CD4-positive, alpha-beta T cell treated with Interleukin-4 for 4 hours (primary cell): ENCODE results near the gene PLCXD3.

Experiments used
- DNase-seq: peaks from one replicate; pipeline ENCODE4 v3.0.0-alpha.2; 2020

PLCXD3 gene

DNA sequence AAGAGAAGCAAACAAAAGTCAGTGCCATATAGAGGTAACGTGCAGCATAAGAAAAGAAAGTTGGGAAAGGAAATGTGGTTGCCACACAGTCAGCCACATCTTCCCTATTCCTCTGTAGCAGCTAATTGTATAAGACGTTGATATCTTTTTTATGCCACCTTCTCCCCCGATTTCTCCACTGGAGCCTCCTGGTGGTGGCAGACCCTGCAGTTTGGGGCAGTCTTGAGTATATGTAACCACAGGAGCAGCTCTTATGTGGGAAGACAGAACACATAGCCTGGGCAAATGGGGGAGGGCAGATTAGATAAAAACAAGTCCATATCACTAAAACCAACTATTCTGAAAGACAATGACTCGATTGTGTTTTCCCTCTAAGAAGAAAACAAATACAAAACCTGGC, 99.7 kb downstream of the PLCXD3 start:
- DNase-seq: no peak

DNA sequence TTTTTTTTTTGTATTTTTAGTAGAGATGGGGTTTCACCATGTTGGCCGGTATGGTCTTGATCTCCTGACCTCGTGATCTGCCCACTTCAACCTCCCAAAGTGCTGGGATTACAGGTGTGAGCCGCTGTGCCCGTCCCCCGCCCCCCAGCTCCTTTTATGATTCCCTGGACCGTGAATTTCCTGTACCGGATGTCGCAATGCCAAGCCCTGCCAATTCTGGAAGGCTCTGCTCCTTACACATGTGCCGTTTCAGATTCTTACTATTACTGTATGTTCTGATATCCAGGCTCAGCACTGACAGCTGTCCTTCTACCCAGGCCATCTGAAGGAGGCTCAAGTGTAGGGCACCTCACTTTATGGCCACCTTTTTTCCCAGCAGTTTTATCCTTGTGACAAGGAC, 100.1 kb downstream of the PLCXD3 start:
- DNase-seq: no peak

DNA sequence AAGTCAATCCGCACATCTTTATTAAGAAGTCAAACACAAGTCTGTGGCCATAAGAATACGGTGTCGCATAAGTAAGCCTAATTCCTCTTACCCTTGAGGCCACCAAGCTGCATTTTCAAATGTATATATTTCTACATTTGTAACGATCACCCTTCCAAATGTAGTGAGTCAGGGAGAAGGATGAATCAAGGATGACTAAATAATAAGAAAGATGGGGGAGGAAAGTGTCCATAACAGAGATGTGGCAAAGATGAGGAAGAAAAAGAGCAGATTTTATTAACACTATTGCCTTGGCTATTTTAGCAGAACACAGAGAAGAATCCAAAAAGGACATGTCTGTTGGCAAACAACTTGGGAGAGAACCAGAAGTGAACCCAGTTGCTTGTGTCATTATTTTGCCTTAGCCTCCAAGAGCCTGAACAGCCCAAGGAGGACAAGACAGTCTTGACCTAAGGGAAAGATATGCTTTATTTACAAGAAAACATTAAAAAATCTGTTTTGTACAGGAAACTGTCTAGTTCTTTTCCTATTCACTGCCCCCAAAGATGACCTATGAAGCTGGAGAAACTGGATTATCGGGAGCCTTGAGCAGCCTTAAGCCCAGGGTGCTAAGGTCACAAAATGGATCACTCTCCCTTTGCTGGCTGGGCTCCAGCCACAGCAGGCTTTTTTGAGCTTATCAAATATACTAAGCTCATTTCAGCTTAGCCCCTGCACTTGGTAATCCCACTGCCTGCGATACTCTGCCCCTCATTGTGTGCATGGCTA, 101.5 kb downstream of the PLCXD3 start:
- no peak for DNase-seq

DNA sequence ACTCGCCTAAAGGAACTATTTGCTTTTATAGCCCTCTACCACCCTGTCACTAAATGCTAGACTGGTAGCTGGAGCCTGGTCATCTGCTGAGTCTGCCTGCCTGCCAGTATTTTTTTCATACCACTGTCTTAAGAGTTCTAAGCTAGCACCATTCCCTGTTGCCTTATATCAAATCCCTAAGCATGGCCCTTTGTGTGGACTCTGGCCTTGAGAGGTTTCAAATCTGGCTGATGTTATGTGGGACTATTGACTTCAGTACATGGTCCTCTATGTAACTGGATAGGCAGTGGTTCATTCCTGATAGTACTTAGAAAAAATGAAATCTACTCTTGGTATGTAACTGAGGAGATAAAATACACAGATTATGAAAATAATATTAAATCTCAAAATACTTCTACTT, 103.5 kb downstream of the PLCXD3 start:
- no peak for DNase-seq

DNA sequence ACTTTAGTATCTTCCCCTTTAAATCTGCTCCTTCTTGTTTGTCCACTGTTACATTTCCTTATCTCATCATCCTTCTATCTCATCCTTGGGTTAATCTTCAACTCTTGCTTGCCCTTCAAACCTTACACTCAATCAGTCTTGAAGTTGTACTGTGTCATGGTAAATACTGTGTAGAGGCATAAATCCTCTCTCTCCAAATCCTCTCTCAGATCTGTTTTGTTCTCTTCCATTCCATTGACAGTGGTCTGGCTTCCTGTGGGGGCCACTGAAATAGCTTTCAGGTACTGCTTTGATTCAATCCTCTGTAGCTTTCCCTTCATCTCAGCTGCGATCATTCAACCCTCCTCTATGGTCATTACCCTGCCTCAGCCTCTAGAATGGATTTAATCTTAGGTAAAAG, 104.0 kb downstream of the PLCXD3 start:
- no peak for DNase-seq

DNA sequence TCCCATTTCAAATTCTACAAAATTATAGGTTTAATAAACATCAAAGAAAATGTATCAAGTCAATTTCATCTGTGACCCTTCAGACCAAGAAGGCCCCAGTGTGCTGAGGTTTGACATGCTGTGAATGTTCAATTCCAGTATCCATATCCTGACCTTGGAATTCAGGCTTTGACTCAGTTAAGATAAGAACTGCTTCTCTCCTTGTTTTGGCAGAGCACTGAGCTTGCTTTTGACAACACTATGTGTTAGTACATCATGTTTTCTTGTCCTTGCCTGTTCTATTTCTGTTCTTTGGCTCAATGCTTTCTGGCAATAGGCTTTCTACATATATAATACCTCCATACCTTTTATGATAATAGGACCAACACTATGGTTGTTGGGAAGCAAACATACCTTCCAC, 105.6 kb downstream of the PLCXD3 start:
- DNase-seq: no peak

DNA sequence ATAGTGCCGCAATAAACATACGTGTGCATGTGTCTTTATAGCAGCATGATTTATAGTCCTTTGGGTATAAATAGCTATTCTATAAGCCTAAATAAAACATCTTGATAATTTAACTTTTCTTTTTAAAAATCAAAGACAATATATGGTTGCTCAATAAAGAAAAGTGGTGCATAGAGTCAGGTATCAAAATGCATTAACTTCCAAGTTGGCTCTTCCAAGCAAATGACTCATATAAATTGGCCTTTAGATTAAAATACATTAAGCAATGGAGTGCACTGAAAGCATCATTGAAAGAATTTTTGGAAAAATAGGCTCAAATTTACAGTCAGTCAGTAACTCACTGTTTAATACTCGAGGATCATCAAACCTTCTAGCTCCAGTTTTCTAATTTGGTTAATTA, 106.6 kb downstream of the PLCXD3 start:
- no peak for DNase-seq

DNA sequence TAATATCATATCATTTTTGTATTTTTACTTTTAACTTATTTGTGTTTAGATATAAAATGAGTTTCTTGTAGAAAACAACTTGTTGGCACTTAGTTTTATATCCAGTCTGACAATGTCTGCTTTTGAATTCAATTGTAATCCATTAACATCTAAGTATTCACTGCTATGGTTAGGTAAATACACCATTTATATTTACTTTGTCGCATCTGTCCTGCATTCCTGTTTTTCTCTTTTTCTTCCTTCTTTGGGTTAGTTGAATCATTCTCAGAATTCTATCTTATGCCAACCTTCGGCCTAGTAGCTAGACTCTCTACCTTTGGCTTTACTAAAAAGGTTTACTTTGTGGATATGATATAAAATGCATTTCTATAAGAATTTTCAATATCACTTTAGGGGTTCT, 107.6 kb downstream of the PLCXD3 start:
- no peak for DNase-seq

DNA sequence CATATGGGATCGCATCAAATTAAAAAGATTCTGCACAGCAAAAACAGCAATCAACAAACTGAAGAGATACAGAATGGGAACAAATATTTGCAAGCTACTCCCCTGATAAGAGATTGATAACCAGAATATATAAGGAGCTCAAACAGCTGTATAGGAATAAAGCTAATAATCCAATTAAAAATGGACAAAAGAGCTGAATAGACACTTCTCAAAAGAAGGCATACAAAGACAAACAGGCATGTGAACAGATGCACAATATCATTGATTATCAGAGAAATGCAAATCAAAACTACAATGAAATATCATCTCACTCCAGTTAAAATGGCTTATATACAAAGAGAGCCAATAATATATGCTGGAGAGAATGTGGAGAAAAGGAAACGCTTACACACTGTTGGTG, 110.6 kb downstream of the PLCXD3 start:
- no peak for DNase-seq

DNA sequence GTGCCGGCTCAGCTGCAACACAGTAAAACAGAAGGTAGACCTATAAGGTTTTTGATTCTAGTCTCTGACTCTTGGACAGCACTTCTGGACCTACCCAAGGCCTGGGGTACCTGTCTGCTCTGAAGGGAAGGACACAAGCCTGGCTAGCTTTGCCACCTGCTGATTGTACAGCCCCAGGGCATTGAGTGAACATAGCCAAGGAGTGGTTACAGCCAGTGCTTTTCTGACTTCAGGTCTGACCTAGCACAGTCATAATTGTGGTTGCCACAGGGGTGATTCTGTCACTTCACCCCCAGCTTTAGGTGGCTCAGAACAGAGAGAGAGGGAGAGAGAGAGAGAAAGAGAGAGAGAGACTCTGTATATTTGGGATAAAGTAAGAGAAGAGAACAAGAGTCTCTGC, 118.4 kb downstream of the PLCXD3 start:
- DNase-seq: no peak

DNA sequence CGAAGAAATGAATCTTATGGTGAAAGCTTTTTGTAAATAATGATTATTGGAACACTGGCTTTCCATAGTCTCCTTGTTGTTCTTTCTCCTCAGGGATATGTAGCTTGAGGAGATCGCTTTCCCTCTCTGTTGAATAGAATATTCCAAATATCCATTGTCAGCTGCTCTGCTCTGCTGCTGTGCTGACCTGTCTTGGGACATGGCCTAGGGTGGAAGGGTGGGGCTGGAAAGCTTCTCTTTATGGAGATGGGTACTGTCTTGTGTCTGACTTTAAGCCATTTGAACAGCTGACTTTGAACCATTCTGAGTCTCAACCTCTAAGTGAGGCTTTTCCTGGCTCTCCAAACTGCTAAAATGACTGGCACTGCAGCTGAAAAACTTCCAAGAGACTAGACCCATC, 135.8 kb downstream of the PLCXD3 start:
- DNase-seq: no peak

DNA sequence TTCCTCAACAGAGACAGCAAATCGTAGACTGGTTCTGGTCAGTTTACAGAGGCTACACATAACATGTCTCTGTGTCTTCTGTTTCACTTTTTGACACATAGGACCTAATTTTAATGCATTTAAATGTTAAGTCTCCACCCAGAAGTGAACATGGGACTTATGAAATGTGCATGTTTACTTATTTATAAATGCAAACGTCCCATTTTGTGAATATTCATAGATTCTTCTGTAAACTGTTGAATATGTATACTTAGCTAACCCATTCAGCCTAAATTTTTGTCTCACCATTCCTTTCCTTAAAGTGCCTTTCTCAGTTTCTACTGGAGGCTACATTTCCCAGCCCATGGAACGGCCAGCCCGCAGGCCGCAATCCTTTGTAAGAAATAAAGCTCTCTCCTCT, 137.2 kb downstream of the PLCXD3 start:
- DNase-seq: no peak

DNA sequence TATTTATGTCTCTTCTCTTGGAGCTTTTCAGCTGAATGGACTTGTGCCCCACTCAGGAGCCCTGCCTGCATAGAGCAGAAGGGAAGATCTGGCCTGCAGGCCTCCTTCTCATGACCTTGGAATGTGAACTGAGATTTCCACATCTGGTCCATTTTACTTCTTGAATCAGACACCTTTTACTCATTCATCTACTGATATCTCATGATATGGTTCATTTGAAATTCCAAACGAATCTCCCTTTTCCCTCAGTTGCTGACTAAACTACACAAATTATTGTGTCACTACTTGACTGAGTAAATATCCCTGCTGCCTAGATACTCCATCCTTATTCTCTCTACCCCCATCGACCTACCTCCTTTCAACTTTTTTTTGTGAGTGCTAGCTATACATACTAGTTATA, 138.7 kb downstream of the PLCXD3 start:
- DNase-seq: no peak

DNA sequence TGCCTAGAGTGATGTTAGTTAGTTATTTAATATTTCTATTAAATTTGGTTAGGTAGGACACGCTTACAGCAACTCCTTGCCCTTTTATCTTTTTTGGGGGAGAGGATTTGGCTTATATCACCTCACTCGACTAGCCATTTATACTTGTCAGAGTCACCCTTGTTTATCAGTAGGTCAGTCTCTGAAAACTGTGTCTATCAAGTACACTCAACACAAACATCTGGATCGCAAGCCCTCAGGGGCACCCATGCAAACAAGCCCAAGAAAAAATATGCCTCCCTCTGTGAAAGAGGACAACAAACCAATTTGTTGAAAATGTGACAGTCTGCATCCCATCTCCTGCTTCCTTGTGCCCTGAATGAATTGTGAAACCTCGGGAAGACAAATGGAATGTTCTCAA, 139.9 kb downstream of the PLCXD3 start:
- no peak for DNase-seq

DNA sequence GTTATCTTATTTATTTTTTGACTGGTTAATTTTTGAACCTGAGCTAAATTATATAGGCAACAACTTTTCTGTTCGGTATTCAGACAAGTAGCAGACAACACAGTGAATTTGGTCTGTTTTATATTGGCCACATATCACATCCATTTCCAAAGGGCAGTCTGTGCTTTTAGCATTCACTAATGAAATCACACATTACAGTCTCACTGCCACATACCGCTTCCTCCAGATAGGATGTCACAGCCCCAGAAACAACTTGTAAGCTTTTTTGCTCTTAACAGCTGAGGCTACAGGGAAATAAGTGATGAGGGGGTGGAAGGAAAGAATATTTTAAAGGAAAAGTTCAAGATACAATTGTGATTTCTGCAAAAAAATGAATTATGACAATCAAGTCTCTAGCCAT, 140.6 kb downstream of the PLCXD3 start:
- DNase-seq: no peak

DNA sequence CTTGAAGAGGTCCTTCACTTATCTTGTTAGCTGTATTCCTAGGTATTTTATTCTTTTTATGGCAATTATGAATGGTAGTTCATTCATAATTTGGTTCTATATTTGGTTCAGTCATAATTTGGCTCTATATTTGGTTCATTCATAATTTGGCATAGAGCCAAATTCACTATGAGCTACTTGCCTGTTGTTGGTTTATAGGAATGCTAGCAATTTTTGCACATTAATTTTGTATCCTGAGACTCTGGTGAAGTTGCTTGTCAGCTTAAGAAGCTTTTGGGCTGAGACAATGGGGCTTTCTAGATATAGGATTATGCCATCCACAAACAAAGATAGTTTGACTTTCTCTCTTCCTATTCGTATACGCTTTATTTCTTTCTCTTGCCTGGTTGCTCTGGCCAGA, 142.2 kb downstream of the PLCXD3 start:
- no peak for DNase-seq

DNA sequence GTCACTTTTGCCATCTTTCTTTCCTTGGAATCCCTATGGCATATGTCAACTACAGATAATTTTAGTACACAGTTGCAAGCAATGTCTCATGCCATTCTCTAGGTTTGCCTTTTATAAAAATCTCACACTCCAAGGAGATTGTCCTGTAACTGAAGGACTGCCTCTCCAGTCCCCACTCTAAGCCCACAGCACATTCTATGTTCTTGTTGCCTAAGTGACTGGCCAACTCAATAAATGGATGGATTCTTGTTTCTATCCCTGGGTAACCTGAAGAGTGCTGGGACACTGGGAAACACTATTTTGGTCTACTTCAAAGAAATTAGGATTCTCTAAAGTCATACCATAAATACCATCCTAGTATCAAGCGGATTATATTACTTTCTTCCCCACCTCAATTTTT, 145.0 kb downstream of the PLCXD3 start:
- DNase-seq: no peak

DNA sequence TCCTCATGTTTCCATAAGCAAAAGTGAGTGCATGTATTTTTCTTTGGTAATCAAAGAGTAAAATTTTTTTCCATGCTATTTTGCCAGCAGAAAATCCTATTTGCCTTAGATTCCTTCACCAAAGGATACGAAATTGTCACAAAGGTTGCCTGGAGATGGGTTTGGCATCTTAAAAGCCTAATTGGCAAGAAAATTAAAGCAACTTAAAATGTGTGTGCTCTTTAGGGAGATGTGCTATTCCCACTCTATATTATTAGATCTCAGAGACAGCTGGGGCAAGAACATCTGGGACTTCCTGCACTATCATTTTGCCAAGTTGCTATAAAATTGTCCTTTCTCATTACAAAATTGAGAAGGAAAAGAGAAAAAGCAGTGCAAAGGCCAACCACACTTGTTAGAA, 146.1 kb downstream of the PLCXD3 start:
- DNase-seq: no peak

DNA sequence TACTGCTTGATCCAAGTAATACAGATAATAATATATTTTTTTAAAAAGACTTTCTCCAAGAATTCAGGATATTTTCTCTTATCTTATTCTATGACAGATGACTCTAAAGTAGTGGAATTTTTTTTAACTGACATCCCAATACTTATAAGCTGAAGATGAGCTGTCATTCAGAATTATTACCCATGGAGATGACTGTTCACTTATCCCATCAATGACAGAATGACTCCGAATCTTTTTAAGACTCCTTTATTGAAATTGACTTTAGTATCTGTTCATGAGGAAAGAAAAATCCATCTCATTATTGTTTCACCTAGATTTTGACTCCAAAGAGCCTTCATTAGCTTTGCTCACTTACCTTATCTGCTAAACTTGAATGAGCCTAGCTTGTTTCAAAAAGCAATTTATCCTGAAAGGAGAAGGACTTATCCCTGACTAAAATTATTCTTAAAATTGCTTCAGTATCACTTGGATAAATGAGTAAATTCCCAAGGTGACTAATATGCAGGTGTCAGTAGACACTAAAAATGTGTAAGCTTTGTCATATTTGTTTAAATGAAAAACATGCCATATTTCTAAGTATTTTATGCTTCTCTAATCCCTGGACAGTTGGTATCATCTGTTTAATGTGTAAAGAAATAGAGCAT, 146.9 kb downstream of the PLCXD3 start:
- no peak for DNase-seq

DNA sequence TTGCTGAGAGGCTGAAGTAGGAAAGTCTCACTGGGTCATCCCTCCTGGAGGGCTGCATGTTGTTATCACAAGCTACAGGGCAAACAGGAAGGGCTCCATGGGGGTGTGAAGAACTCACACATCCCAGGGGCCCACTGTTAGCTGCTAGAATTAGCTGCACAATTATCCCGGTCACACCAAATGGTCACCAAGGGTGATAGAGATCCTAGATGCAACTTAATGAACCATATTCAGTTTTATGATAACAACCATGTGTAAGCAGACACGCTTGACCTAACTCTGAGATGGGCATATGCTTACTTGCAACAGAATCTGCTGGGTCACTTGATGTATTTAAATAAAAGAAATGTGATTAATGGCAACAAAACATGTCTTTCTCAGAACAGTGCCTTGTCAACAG, 153.6 kb downstream of the PLCXD3 start:
- DNase-seq: no peak

DNA sequence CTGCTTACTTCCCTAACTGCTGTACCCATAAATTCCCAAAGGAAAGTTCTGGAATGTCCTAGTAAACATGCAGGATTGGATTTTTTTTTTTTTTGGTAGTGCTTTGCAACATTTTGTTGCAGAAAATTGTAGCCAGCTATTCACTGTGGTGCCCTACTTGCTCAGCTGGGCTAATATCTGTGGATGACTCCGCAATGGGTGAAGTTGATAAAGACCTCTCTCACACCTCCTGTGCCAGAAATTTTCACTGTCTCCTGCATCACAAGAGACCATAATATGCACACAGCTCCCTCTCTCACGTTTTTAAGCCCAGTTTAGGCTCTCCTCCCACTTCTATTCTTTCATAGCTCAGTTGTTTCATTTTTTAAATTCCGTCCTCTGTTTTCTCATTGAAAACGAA, 160.6 kb downstream of the PLCXD3 start:
- DNase-seq: no peak

DNA sequence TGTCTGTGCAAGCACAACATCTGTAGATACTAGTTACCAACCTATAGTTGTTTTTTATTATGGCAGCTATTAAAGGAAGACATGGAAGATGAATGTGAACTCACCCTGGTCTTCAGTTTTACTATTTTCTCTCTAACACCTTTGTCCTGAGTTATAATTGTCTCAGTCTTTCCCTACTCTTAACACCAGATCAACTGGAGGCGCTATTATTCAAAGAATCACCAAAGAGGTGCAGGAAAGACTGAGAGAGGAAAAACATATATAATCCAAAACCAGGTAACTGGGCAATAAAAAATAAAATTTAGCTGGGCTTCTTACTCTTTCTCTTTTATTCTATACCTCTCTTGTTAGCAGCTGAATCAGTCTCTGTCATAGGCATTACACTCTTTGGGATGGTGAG, 162.8 kb downstream of the PLCXD3 start:
- no peak for DNase-seq

DNA sequence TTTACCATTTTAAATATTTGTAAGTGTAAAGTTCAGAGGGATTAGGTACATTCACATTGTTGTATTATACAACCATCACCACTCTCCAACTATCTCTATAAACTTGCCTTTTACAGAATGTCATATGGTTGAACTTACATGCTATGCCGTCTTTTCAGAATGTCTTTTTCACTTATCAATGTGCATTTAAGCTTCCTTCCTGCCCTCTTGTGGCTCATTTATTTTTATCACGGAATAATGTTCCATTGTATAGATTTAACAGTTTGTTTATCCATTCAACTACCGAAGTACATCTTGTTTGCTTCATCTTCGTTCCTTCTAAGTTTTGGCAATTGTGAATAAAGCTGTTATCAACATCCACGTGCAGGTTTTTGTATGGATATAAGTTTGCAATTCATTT, 163.8 kb downstream of the PLCXD3 start:
- DNase-seq: no peak

DNA sequence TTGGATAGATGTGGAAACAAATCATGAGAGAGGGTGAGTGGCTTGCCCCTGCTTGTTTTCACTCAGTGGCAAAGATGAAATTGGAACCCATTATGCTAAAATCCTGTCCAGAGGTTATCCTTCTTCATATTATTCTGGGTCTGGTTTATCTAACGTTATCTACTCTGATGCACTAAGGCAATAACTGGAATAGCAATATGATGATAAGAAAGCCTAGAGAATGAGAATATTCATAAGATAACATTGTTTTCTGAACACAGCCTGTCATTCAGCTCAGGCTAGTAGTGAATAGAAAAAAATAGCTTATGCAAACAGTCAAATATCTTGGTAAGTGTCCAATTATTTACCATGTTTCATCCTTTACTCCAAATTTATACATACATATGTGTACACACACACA, 165.1 kb downstream of the PLCXD3 start:
- no peak for DNase-seq

DNA sequence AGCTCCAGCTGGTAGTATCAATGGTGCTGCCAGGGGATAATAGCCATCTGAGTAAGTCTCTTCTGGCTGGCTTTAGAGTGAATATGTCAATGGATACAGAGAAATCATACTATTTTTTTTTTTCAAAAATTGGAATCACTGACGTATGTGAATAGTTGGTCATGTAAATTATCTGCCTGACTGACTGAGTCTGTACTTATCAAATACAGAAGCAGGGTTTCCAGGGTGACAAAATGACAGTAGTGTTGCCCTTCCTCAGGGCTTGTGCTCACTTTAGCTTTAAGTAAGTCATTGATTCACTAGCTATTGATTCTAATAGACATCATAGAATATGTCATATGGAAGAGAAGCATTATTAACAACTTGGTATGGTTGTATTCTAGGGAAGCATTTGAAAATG, 171.1 kb downstream of the PLCXD3 start:
- DNase-seq: no peak
